ENCODE data around the gene GKN1. TPM values are rescaled to one million over a fixed set of nuclear protein-coding genes. Genes with fewer than 3 reads are reported as not detected.

GKN1 gene
- total and polyA plus RNA-seq, 2 of the 8 experiments (the other 6 are each of a cell fraction or from before 2014, with no cell fraction given), result not detected

GRCh38 chr2:68938938-68939337, 35.5 kb upstream of the GKN1 start:
- Histone ChIP-seq H3K23ac (ENCODE audit: insufficient read length) (no peak overlapping the region), H3K9me3 (ENCODE audit: insufficient read depth in 2 of 2, low read depth in 1 of 2, low read length in 1 of 2) (no peaks in the 10 kb centered on the region; a peak in 1 of 4 replicates), H3K79me1 (ENCODE audit: low read depth, low read length) (no peaks in the 10 kb centered on the region), H2AFZ (ENCODE audit: low read length) (no peak overlapping the region), H3K4me1 (replicated peaks in 1 of 4; ENCODE audit: control insufficient read depth in 3 of 4, insufficient read depth in 4 of 4, low read length in 3 of 4) (peaks cover 0 to 4% (median 3%) of the 10 kb centered on the region in 4 experiments; a peak in 3 of 7 replicates), H2BK120ac (replicated peaks; ENCODE audit: low read depth, low read length) (no peak overlapping the region), H3K4me2 (ENCODE audit: insufficient read depth in 1 of 2, low read depth in 2 of 2, low read length in 2 of 2) (no peak overlapping the region), H4K91ac (replicated peaks; ENCODE audit: insufficient read length, low read length) (no peak overlapping the region), H3K4ac (replicated peaks; ENCODE audit: insufficient read length, low read depth, low read length) (no peak overlapping the region), H3K27me3 (replicated peaks in 1 of 4; ENCODE audit: control insufficient read depth in 3 of 4, extremely low read depth in 1 of 4, insufficient read depth in 3 of 4, low read length in 3 of 4) (no peaks in the 10 kb centered on the region), H4K5ac (ENCODE audit: insufficient read length, low read depth, low read length) (no peak overlapping the region), H4K8ac (ENCODE audit: extremely low read depth, insufficient read depth, low read length) (no peak overlapping the region), H2BK15ac (ENCODE audit: low read length) (no peak overlapping the region), H3K79me2 (ENCODE audit: control insufficient read depth in 1 of 2, insufficient read depth in 2 of 2, low read length in 2 of 2) (no peaks in the 10 kb centered on the region), H3K36me3 (ENCODE audit: control insufficient read depth in 2 of 4, insufficient read depth in 4 of 4, low read length in 3 of 4) (no peaks in the 10 kb centered on the region), H3K14ac (ENCODE audit: insufficient read length) (no peak overlapping the region), H3K18ac (ENCODE audit: extremely low read depth, low read length) (no peak overlapping the region), H3K4me3 (ENCODE audit: extremely low read depth in 1 of 4, insufficient read depth in 2 of 4, low read depth in 3 of 4, low read length in 4 of 4) (no peak overlapping the region), H3K27ac (ENCODE audit: low read depth, low read length) (no peak overlapping the region), H2BK12ac (ENCODE audit: low read depth, low read length) (no peak overlapping the region), H4K20me1 (replicated peaks in 1 of 2; ENCODE audit: control insufficient read depth in 1 of 2, insufficient read depth in 2 of 2, low read length in 2 of 2) (no peaks in the 10 kb centered on the region), H2BK5ac (ENCODE audit: low read depth, low read length) (no peak overlapping the region), H3K56ac (replicated peaks; ENCODE audit: insufficient read length, low read depth, low read length) (no peak overlapping the region), H3K9ac (replicated peaks in 1 of 4; ENCODE audit: extremely low read depth in 1 of 4, low read depth in 3 of 4, low read length in 3 of 4) (no peak overlapping the region), H2BK20ac (ENCODE audit: low read length) (no peak overlapping the region), H2AK5ac (ENCODE audit: low read depth, low read length) (no peak overlapping the region), H3K23me2 (ENCODE audit: low read depth, low read length) (peaks cover 2% of the 10 kb centered on the region; the same call in 1 of the 2 replicates)
- WGBS, 2 experiments (ENCODE audit: extremely low coverage in 1 of 2, insufficient coverage in 1 of 2, insufficient read length in 1 of 2, insufficient replicate concordance in 2 of 2, low coverage in 1 of 2, low lambda C conversion rate in 2 of 2, missing lambda C conversion rate in 1 of 2), result 85% methylated on average over 3 of the region's 3 CpGs; no CpG with 5 or more reads in 1 of the 2 experiments
- CTCF ChIA-PET (ENCODE audit: partially characterized antibody), result interaction anchor here (0.6 kb wide), 1 partner anchor 477 kb away, joined by 6 read pairs; no protein-coding TSS in a partner anchor
- TF ChIP-seq KDM4A (IDR thresholded peaks at IDR 0.05; ENCODE audit: low read depth, low read length, severe bottlenecking), result no peak
- no peak for TF ChIP-seq POLR2AphosphoS5 (IDR thresholded peaks at IDR 0.05; ENCODE audit: low read depth, low read length)
- TF ChIP-seq TAF1 (IDR thresholded peaks at IDR 0.05; ENCODE audit: low read depth, low read length), result no peak
- TF ChIP-seq POLR2A (IDR thresholded peaks at IDR 0.05; ENCODE audit: control extremely low read depth in 1 of 2, low read depth in 2 of 2, low read length in 2 of 2), result no peak
- TF ChIP-seq SAP30 (IDR thresholded peaks at IDR 0.05; ENCODE audit: insufficient read depth, insufficient replicate concordance, low read length), result no peak
- TF ChIP-seq RFX5 (IDR thresholded peaks at IDR 0.05; ENCODE audit: borderline replicate concordance, low read depth, low read length), result no peak
- no peak for TF ChIP-seq HDAC6 (IDR thresholded peaks at IDR 0.05; ENCODE audit: low read depth, low read length)
- TF ChIP-seq SIN3A (conservative IDR thresholded peaks at IDR 0.05 in 1 of 2, IDR thresholded peaks at IDR 0.05 in 1 of 2; ENCODE audit: low read depth in 1 of 2, low read length in 2 of 2), result no peak
- POLR2A ChIA-PET (ENCODE audit: partially characterized antibody), result no interaction called here
- FAIRE-seq (no peak), DNase-seq (ENCODE audit: low read depth in 1 of 2, low spot score in 2 of 2) (no peak)
